Adrenal gland (tissue), 5 donors: Measurements from ENCODE around the gene EVI5L.

Experiments used
- POLR2A ChIP-seq, 2 donors: fragments of 450-650 bp; IDR thresholded peaks; one replicate each; pipeline ENCODE4 v1.6.1; 2017; ENCODE audit warnings: antibody characterized with exemption in 2 of 2, mild to moderate bottlenecking in 2 of 2, moderate library complexity in 1 of 2
- TF ChIP-seq, protein P1 (sequence below), 6 experiments: fragments of 450-650 bp in 4 of 6; fragments of 200-600 bp in 2 of 6; sonication (generic) in 1 of 6; IDR thresholded peaks; 1 replicate in 5 of 6; 2 replicates in 1 of 6; pipeline versions ENCODE4 v1.5.1 to v1.8.0; 2016 to 2021; ENCODE audit warnings: antibody characterized with exemption in 6 of 6, mild to moderate bottlenecking in 2 of 6, moderate library complexity in 1 of 6
- donor health status: DM: no; HTN: no; CAD: no.

DNA sequence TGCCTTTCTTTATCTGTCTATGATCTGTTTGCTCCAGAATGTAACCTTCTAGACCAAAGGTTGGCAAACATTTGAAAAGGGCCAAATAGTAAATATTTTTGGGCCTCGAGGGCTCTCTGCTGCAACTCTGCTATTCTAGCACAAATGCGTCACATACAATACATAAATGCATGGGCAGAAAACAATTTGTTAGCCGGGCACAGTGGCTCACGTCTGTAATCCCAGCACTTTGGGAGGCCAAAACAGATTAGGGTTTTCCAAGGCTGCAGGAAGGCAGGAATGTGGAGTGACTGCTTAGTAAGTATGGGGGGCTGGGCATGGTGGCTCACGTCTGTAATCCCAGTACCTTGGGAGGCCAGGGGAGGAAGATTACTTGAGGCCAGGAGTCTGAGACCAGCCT lies 21.9 kb upstream of the EVI5L start:
- no peak for TF ChIP-seq POLR2A (IDR thresholded peaks at IDR 0.05)
- TF ChIP-seq, protein P1, sequence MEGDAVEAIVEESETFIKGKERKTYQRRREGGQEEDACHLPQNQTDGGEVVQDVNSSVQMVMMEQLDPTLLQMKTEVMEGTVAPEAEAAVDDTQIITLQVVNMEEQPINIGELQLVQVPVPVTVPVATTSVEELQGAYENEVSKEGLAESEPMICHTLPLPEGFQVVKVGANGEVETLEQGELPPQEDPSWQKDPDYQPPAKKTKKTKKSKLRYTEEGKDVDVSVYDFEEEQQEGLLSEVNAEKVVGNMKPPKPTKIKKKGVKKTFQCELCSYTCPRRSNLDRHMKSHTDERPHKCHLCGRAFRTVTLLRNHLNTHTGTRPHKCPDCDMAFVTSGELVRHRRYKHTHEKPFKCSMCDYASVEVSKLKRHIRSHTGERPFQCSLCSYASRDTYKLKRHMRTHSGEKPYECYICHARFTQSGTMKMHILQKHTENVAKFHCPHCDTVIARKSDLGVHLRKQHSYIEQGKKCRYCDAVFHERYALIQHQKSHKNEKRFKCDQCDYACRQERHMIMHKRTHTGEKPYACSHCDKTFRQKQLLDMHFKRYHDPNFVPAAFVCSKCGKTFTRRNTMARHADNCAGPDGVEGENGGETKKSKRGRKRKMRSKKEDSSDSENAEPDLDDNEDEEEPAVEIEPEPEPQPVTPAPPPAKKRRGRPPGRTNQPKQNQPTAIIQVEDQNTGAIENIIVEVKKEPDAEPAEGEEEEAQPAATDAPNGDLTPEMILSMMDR (IDR thresholded peaks at IDR 0.05): no peak
